ENCODE results near the gene KRTAP4-7.

GRCh38 chr17:41111151-41111885 lies 27.4 kb downstream of the KRTAP4-7 start:
- TF ChIP-seq EZH2 (IDR thresholded peaks at IDR 0.05; ENCODE audit: borderline replicate concordance) (no peak), CTCF (IDR thresholded peaks at IDR 0.05; ENCODE audit: poor library complexity) (no peak)
